ENCODE measurements around the gene BMAL1.

DNA sequence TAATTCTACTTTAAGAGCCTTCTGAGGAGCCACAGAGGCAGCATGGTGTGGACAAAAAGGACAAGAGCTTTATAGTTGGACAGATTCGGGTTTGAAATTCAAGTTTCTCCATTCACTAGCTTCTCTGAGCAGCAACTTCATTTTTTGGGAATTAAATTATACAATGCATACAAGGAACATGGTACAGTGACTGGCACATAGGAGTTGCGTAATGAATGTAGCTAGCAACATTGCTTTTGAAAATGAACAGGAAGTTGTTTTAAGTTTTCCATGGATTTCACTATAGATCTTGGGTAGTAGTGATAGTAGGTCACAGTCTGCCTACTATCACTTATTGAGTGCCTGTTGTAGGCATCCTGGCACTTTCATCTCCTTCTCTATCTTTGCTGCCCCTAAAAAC, 41.0 kb upstream of the BMAL1 start:
- TF ChIP-seq, protein P1, sequence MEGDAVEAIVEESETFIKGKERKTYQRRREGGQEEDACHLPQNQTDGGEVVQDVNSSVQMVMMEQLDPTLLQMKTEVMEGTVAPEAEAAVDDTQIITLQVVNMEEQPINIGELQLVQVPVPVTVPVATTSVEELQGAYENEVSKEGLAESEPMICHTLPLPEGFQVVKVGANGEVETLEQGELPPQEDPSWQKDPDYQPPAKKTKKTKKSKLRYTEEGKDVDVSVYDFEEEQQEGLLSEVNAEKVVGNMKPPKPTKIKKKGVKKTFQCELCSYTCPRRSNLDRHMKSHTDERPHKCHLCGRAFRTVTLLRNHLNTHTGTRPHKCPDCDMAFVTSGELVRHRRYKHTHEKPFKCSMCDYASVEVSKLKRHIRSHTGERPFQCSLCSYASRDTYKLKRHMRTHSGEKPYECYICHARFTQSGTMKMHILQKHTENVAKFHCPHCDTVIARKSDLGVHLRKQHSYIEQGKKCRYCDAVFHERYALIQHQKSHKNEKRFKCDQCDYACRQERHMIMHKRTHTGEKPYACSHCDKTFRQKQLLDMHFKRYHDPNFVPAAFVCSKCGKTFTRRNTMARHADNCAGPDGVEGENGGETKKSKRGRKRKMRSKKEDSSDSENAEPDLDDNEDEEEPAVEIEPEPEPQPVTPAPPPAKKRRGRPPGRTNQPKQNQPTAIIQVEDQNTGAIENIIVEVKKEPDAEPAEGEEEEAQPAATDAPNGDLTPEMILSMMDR (IDR thresholded peaks at IDR 0.05) = no peak
- TF ChIP-seq POLR2AphosphoS5 (IDR thresholded peaks at IDR 0.05) = no peak

All from suprapubic skin (tissue), 3 donors.